Skeletal muscle satellite cell (primary cell): ENCODE measurements around the gene CIART. TPM values are rescaled to one million over a fixed set of nuclear protein-coding genes. Genes with fewer than 3 reads are reported as not detected.
"Not testable (repeated sequence)": the region's sequence is repeated elsewhere in the genome, so short reads cannot be mapped to it uniquely, and the experiment has no call there.

Experiments used
- H3K27me3 ChIP-seq: 2 replicates; pipeline ENCODE4 v1.7.0; 2013; ENCODE audit warnings: low read length; ENCODE audit not compliant: control insufficient read depth, insufficient read depth
- H3K36me3 ChIP-seq: 2 replicates; pipeline ENCODE4 v1.7.0; 2013; ENCODE audit warnings: mild to moderate bottlenecking, control low read depth, low read length; ENCODE audit not compliant: insufficient read depth
- H3K4me1 ChIP-seq: 2 replicates; pipeline ENCODE4 v1.7.0; 2013; ENCODE audit warnings: low read length; ENCODE audit not compliant: control insufficient read depth, insufficient read depth
- H3K4me2 ChIP-seq: 2 replicates; pipeline ENCODE4 v1.7.0; 2013; ENCODE audit warnings: mild to moderate bottlenecking, low read length
- H3K4me3 ChIP-seq: 2 replicates; pipeline ENCODE4 v1.7.0; 2013; ENCODE audit warnings: low read length
- H3K9ac ChIP-seq: 2 replicates; pipeline ENCODE4 v1.7.0; 2013; ENCODE audit warnings: mild to moderate bottlenecking, low read depth, low read length, moderate library complexity
- H3K9me3 ChIP-seq: replicated peaks from 2 replicates; pipeline ENCODE4 v1.7.0; 2013; ENCODE audit warnings: mild to moderate bottlenecking, control low read depth, low read length
- total RNA-seq: library from RNA; depleted of rRNA; stranded (reverse); fragments of >200 nt; gene quantifications from 2 replicates; pipeline ENCODE4 v1.2.3, GENCODE V29; 2012; rRNA removed

The CIART gene
- total RNA-seq: 1.3 and 4.8 TPM in 2 replicates

GRCh38 chr1:150281758-150282557 lies at the start of gene CIART:
Gene CIART, plus strand, starts transcription at chr1:150282554. Its CDS starts 714 bp downstream, at chr1:150283268.
- Histone ChIP-seq H3K27me3 (no peaks in the 10 kb centered on the region), H3K9ac (peak within 1 kb of the TSS; percentile 78)

GRCh38 chr1:150232921-150233320 lies 49.4 kb upstream of the CIART start:
- H3K27me3 ChIP-seq, H3K36me3 ChIP-seq, H3K4me1 ChIP-seq, H3K4me3 ChIP-seq, H3K9me3 ChIP-seq, H3K9ac ChIP-seq: not testable (repeated sequence)
- peak overlapping the region; percentile 99 for H3K4me2 ChIP-seq

More at GRCh38 chr1:150281758-150282557, at the start of gene CIART:
- Histone ChIP-seq H3K36me3 (no peaks in the 10 kb centered on the region), H3K4me2 (peak within 1 kb of the TSS; percentile 84), H3K4me1 (peaks cover 18% of the 10 kb centered on the region), H3K9me3 (no peaks in the 10 kb centered on the region), H3K4me3 (peak within 1 kb of the TSS; percentile 69)

GRCh38 chr1:150233359-150234308 lies 48.7 kb upstream of the CIART start:
- peak overlapping the region; percentile 91 for H3K9ac ChIP-seq
- peak overlapping the region; percentile 94 for H3K4me3 ChIP-seq
- H3K9me3 ChIP-seq: no peaks in the 10 kb centered on the region
- peaks cover 7% of the 10 kb centered on the region for H3K36me3 ChIP-seq
- no peaks in the 10 kb centered on the region for H3K27me3 ChIP-seq
- H3K4me1 ChIP-seq: peaks cover 5% of the 10 kb centered on the region
- peak overlapping the region; percentile 99 for H3K4me2 ChIP-seq

- peaks cover 5% of the 10 kb centered on the region for H3K4me1 ChIP-seq
- H3K9ac ChIP-seq: peak overlapping the region; percentile 91
- H3K27me3 ChIP-seq: no peaks in the 10 kb centered on the region
- H3K4me2 ChIP-seq: peak overlapping the region; percentile 99
- peaks cover under 1% of the 10 kb centered on the region for H3K36me3 ChIP-seq
- peak overlapping the region; percentile 94 for H3K4me3 ChIP-seq
- no peaks in the 10 kb centered on the region for H3K9me3 ChIP-seq
These were observed 48.1 kb upstream of the CIART start for GRCh38 chr1:150234309-150234565.

- Histone ChIP-seq H3K27me3 (no peaks in the 10 kb centered on the region), H3K9me3 (no peaks in the 10 kb centered on the region), H3K36me3 (no peaks in the 10 kb centered on the region), H3K9ac (peak overlapping the region; percentile 91), H3K4me2 (peak overlapping the region; percentile 99), H3K4me1 (peaks cover 5% of the 10 kb centered on the region), H3K4me3 (peak overlapping the region; percentile 94)
These were observed 47.6 kb upstream of the CIART start for GRCh38 chr1:150234566-150235293.

GRCh38 chr1:150235294-150235851 lies 47.0 kb upstream of the CIART start:
- Histone ChIP-seq H3K4me2 (peak overlapping the region; percentile 99), H3K4me1 (peaks cover 5% of the 10 kb centered on the region), H3K9ac (peak overlapping the region; percentile 91), H3K27me3 (no peaks in the 10 kb centered on the region), H3K9me3 (no peaks in the 10 kb centered on the region), H3K4me3 (peak overlapping the region; percentile 94), H3K36me3 (no peaks in the 10 kb centered on the region)

- H3K4me2 ChIP-seq: peak within 1 kb of the TSS; percentile 99
- H3K27me3 ChIP-seq: no peaks in the 10 kb centered on the region
- H3K9ac ChIP-seq: peak within 1 kb of the TSS; percentile 91
- H3K9me3 ChIP-seq: no peaks in the 10 kb centered on the region
- H3K4me1 ChIP-seq: peaks cover 5% of the 10 kb centered on the region
- H3K4me3 ChIP-seq: peak within 1 kb of the TSS; percentile 94
- H3K36me3 ChIP-seq: no peaks in the 10 kb centered on the region
These were observed 46.3 kb upstream of the CIART start, which contains the start of gene ANP32E for GRCh38 chr1:150235852-150236613. Gene ANP32E, minus strand, starts transcription at chr1:150236112. Its CDS starts 326 bp downstream, at chr1:150235786.

- H3K4me3 ChIP-seq: peak overlapping the region; percentile 94
- H3K36me3 ChIP-seq: no peaks in the 10 kb centered on the region
- H3K9me3 ChIP-seq: no peaks in the 10 kb centered on the region
- H3K27me3 ChIP-seq: no peaks in the 10 kb centered on the region
- H3K4me2 ChIP-seq: peak overlapping the region; percentile 85
- peaks cover 5% of the 10 kb centered on the region for H3K4me1 ChIP-seq
- peak overlapping the region; percentile 71 for H3K9ac ChIP-seq
These were observed 45.7 kb upstream of the CIART start for GRCh38 chr1:150236614-150237100.

GRCh38 chr1:150237176-150237575 lies 45.2 kb upstream of the CIART start:
- H3K9me3 ChIP-seq: not testable (repeated sequence)
- peak overlapping the region; percentile 85 for H3K4me2 ChIP-seq

GRCh38 chr1:150237746-150238145 lies 44.6 kb upstream of the CIART start:
- H3K27me3 ChIP-seq: no peaks in the 10 kb centered on the region
- no peaks in the 10 kb centered on the region for H3K9me3 ChIP-seq
- H3K4me1 ChIP-seq: peaks cover 5% of the 10 kb centered on the region
- no peak overlapping the region for H3K4me3 ChIP-seq
- H3K9ac ChIP-seq: no peak overlapping the region
- no peak overlapping the region for H3K4me2 ChIP-seq
- no peaks in the 10 kb centered on the region for H3K36me3 ChIP-seq

More at GRCh38 chr1:150237176-150237575, 45.2 kb upstream of the CIART start:
- H3K4me1 ChIP-seq, H3K9ac ChIP-seq, H3K27me3 ChIP-seq, H3K36me3 ChIP-seq, H3K4me3 ChIP-seq: not testable (repeated sequence)
